ENCODE data around the gene CAMK2B.

- TF ChIP-seq CTCF (IDR thresholded peaks at IDR 0.05; ENCODE audit: borderline replicate concordance, extremely low read depth, low read length, poor library complexity, severe bottlenecking) (no peak), EZH2 (IDR thresholded peaks at IDR 0.05; ENCODE audit: borderline replicate concordance, low read depth, low read length, severe bottlenecking) (no peak)
These were observed 42.2 kb upstream of the CAMK2B start for GRCh38 chr7:44367475-44368043.
